IMR-90 (cell line): ENCODE measurements around the gene SOD1. TPM values are rescaled to one million over a fixed set of nuclear protein-coding genes. Genes with fewer than 3 reads are reported as not detected.

ENCODE experiments used
- ATAC-seq: fragments of 200-7000 bp; cut with Tn5 transposase; 2 replicates; pipeline ENCODE4 v1.9.1; 2020; ENCODE audit warnings: low read depth, mild to moderate bottlenecking, moderate library complexity
- BruUV-seq: library from RNA; stranded (reverse); fragments of 400-500 nt; replicated peaks from 2 replicates; lab custom pipeline; 2021; lab: Mats Ljungman, UMichigan
- CTCF ChIA-PET: fragments of 300-600 bp; formaldehyde crosslinking; extraction: SDS; loops from one replicate; lab custom pipeline; 2021; ENCODE audit warnings: antibody characterized with exemption; lab: Yijun Ruan, JAX
- POLR2A ChIA-PET: fragments of 300-600 bp; sonication (Branson Sonifier 250); formaldehyde crosslinking; loops from one replicate; lab custom pipeline; 2022; ENCODE audit warnings: antibody characterized with exemption; ENCODE audit not compliant: unreplicated experiment; lab: Charles Lee
- DNase-seq: peaks from one replicate; pipeline ENCODE4 v3.0.0; 2013
- H2AFZ ChIP-seq: replicated peaks from 2 replicates; pipeline ENCODE3; 2013; ENCODE audit warnings: low read length, mild to moderate bottlenecking; ENCODE audit not compliant: poor library complexity
- H2AK5ac ChIP-seq: 2 replicates; pipeline ENCODE4 v1.6.1; 2013; ENCODE audit warnings: low read depth, low read length, inconsistent platforms
- H2AK9ac ChIP-seq: replicated peaks from 2 replicates; pipeline ENCODE3; 2013; ENCODE audit warnings: mild to moderate bottlenecking, low read depth, low read length, moderate library complexity; ENCODE audit not compliant: poor library complexity
- H2BK120ac ChIP-seq: 2 replicates; pipeline ENCODE4 v1.6.1; 2013; ENCODE audit warnings: low read depth, low read length, inconsistent platforms
- H2BK15ac ChIP-seq: 3 replicates; pipeline ENCODE4 v1.6.1; 2013; ENCODE audit warnings: low read depth, low read length, inconsistent platforms
- H2BK20ac ChIP-seq: 2 replicates; pipeline ENCODE4 v1.6.1; 2013; ENCODE audit warnings: low read depth, mild to moderate bottlenecking, inconsistent platforms, low read length, moderate library complexity
- H2BK5ac ChIP-seq: 2 replicates; pipeline ENCODE4 v1.6.1; 2013; ENCODE audit warnings: mild to moderate bottlenecking, low read depth, low read length, inconsistent platforms; ENCODE audit not compliant: poor library complexity, severe bottlenecking
- H3K14ac ChIP-seq: replicated peaks from 2 replicates; pipeline ENCODE4 v1.6.1; 2013; ENCODE audit warnings: low read depth, low read length, inconsistent platforms
- H3K18ac ChIP-seq: 2 replicates; pipeline ENCODE4 v1.6.1; 2013; ENCODE audit warnings: low read depth, low read length, control low read depth
- H3K23ac ChIP-seq: 2 replicates; pipeline ENCODE4 v1.6.1; 2013; ENCODE audit warnings: low read depth, low read length, inconsistent platforms
- H3K27ac ChIP-seq: 2 replicates; pipeline ENCODE4 v1.5.1; 2013; ENCODE audit warnings: mild to moderate bottlenecking, control low read depth, low read length; ENCODE audit not compliant: insufficient read depth
- H3K27me3 ChIP-seq: 2 replicates; pipeline ENCODE4 v1.6.1; 2013; ENCODE audit warnings: low read length; ENCODE audit not compliant: control insufficient read depth, insufficient read depth
- H3K36me3 ChIP-seq: 2 replicates; pipeline ENCODE4 v1.6.1; 2013; ENCODE audit warnings: low read length, mixed read lengths; ENCODE audit not compliant: control insufficient read depth, insufficient read depth
- H3K4ac ChIP-seq: 2 replicates; pipeline ENCODE4 v1.6.1; 2013; ENCODE audit warnings: low read depth, low read length, inconsistent platforms
- H3K4me1 ChIP-seq: 2 replicates; pipeline ENCODE4 v1.6.1; 2013; ENCODE audit warnings: low read length, mixed read lengths; ENCODE audit not compliant: control insufficient read depth, insufficient read depth
- H3K4me2 ChIP-seq: 2 replicates; pipeline ENCODE4 v1.6.1; 2013; ENCODE audit warnings: low read depth, mild to moderate bottlenecking, control low read depth, low read length, moderate library complexity
- H3K4me3 ChIP-seq: 2 replicates; pipeline ENCODE4 v1.5.1; 2013; ENCODE audit warnings: low read depth, mild to moderate bottlenecking, control low read depth, low read length, moderate library complexity; ENCODE audit not compliant: insufficient read depth
- H3K56ac ChIP-seq: 2 replicates; pipeline ENCODE4 v1.6.1; 2013; ENCODE audit warnings: low read length, inconsistent platforms; ENCODE audit not compliant: insufficient read depth; ENCODE audit errors: extremely low read depth
- H3K79me1 ChIP-seq, 2 experiments: 2 replicates each; pipeline ENCODE4 v1.6.1; 2013; ENCODE audit warnings: low read length in 2 of 2, inconsistent platforms in 1 of 2, low read depth in 1 of 2
- H3K9ac ChIP-seq: 2 replicates; pipeline ENCODE4 v1.6.1; 2013; ENCODE audit warnings: low read depth, low read length, control low read depth
- H3K9me1 ChIP-seq: 2 replicates; pipeline ENCODE4 v1.6.1; 2013; ENCODE audit warnings: low read length, inconsistent platforms; ENCODE audit not compliant: insufficient read depth
- H3K9me3 ChIP-seq: 2 replicates; pipeline ENCODE4 v1.6.1; 2013; ENCODE audit warnings: low read length; ENCODE audit not compliant: control insufficient read depth, insufficient read depth
- H4K20me1 ChIP-seq: 2 replicates; pipeline ENCODE4 v1.6.1; 2013; ENCODE audit warnings: low read length, inconsistent platforms; ENCODE audit not compliant: insufficient read depth
- H4K5ac ChIP-seq: 2 replicates; pipeline ENCODE4 v1.6.1; 2013; ENCODE audit warnings: mild to moderate bottlenecking, low read depth, low read length, control low read depth
- H4K8ac ChIP-seq, 2 experiments: 2 replicates each; pipeline ENCODE4 v1.6.1; 2013; ENCODE audit warnings: low read depth in 2 of 2, low read length in 2 of 2, control low read depth in 1 of 2, inconsistent platforms in 1 of 2
- H4K91ac ChIP-seq: 2 replicates; pipeline ENCODE4 v1.6.1; 2013; ENCODE audit warnings: low read depth, low read length, inconsistent platforms; ENCODE audit not compliant: insufficient read depth
- BHLHE40 ChIP-seq: fragments of 150-350 bp; IDR thresholded peaks from 2 replicates; pipeline ENCODE4 v1.6.1; 2016; ENCODE audit warnings: mild to moderate bottlenecking, low read depth, low read length
- CEBPB ChIP-seq: IDR thresholded peaks from 2 replicates; pipeline ENCODE4 v1.6.1; 2012; ENCODE audit warnings: low read depth, low read length, improper control_type of control experiment
- CTCF ChIP-seq: conservative IDR thresholded peaks from 2 replicates; pipeline ENCODE4 v1.5.1; 2012; ENCODE audit warnings: mild to moderate bottlenecking, low read depth, low read length, improper control_type of control experiment
- MAZ ChIP-seq: IDR thresholded peaks from 2 replicates; pipeline ENCODE4 v1.6.1; 2012; ENCODE audit warnings: low read depth, mild to moderate bottlenecking, low read length, improper control_type of control experiment, moderate library complexity, borderline replicate concordance
- MXI1 ChIP-seq: IDR thresholded peaks from 2 replicates; pipeline ENCODE4 v1.6.1; 2012; ENCODE audit warnings: low read depth, mild to moderate bottlenecking, low read length, moderate library complexity, borderline replicate concordance
- NFE2L2 ChIP-seq: fragments of 150-350 bp; IDR thresholded peaks from 2 replicates; pipeline ENCODE4 v1.6.1; 2016; ENCODE audit warnings: low read depth, mild to moderate bottlenecking, low read length
- SMC3 ChIP-seq: fragments of 150-350 bp; IDR thresholded peaks from 2 replicates; pipeline ENCODE4 v1.6.1; 2016; ENCODE audit warnings: low read depth, mild to moderate bottlenecking, antibody characterized with exemption, low read length, moderate library complexity
- USF2 ChIP-seq: fragments of 150-350 bp; IDR thresholded peaks from 2 replicates; pipeline ENCODE4 v1.6.1; 2017; ENCODE audit warnings: mild to moderate bottlenecking, antibody characterized with exemption, low read length, low read depth
- WGBS, 2 experiments: methylation state at CpG; one replicate each; pipeline versions ENCODE4 v1.1.5 to v1.1.7; 2013; ENCODE audit warnings: missing lambda C conversion rate in 2 of 2; ENCODE audit not compliant: insufficient read length in 1 of 2; ENCODE audit errors: extremely low coverage in 2 of 2; 5-methylcytosine and 5-hydroxymethylcytosine counted together
- dilution Hi-C: fragments of 300-500 bp; cut with HindIII; formaldehyde crosslinking; loops from one replicate; pipeline ENCODE4 v1.14.3; 2018; ENCODE audit warnings: low sequenced_read_pairs; ENCODE audit not compliant: unreplicated experiment
- in situ Hi-C: fragments of 300-500 bp; cut with MboI; formaldehyde crosslinking; loops from 3 replicates; pipeline ENCODE4 v1.14.3; 2019; ENCODE audit warnings: low sequenced_read_pairs, inconsistent platforms, mixed read lengths
- intact Hi-C: fragments of 100-400 bp; cut with micrococcal nuclease; formaldehyde crosslinking; loops from 2 replicates; pipeline ENCODE4 v1.10.0; 2022
- polyA plus RNA-seq, 3 experiments: library from polyadenylated mRNA; depleted of rRNA; stranded (reverse); fragments of >200 nt; gene quantifications; 2 replicates each; pipeline ENCODE4 v1.2.3, GENCODE V29; 2012; ENCODE audit warnings: low replicate concordance in 1 of 3
- total RNA-seq: library from RNA; depleted of rRNA; stranded (reverse); fragments of >200 nt; gene quantifications from 2 replicates; pipeline ENCODE4 v1.2.3, GENCODE V29; 2012
- TF ChIP-seq, protein P1 (sequence below): fragments of 150-350 bp; IDR thresholded peaks from 2 replicates; pipeline ENCODE4 v1.6.1; 2016; ENCODE audit warnings: low read depth, mild to moderate bottlenecking, low read length, moderate library complexity, borderline replicate concordance

Gene SOD1
- total and polyA plus RNA-seq, 2 of the 4 experiments (the other 2 are of a cell fraction), result 312 to 392 TPM

DNA sequence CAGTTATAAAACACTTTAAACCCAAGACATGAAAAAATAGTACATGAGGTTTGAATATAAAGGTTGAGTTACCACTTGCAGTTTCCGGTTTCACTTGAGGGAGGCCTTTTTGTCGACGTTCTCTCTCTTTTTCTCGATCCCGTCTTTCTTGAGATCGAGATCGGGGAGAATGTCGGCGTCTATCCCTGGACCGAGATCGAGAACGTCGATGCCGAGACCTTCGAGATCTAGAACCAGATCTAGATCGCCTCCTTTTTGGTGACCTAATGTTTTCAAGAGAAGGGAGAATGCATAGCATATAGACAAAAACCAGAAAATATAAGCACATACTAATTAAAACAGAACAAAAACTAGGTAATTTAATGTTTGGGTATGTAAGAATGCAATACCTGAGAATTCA lies 33.7 kb downstream of the SOD1 start:
- Histone ChIP-seq H2BK120ac (no peak overlapping the region), H2AK5ac (no peak overlapping the region), H3K9me3 (no peaks in the 10 kb centered on the region), H4K5ac (no peak overlapping the region), H3K23ac (no peak overlapping the region), H2BK5ac (no peak overlapping the region), H4K91ac (no peak overlapping the region), H3K27me3 (no peaks in the 10 kb centered on the region), H2AFZ (no peak overlapping the region), H3K4me1 (peaks cover 2% of the 10 kb centered on the region), H3K36me3 (peaks cover 46% of the 10 kb centered on the region), H3K56ac (no peak overlapping the region), H3K4ac (no peak overlapping the region), H3K14ac (no peak overlapping the region), H4K20me1 (peaks cover 5% of the 10 kb centered on the region; the same call in 1 of the 2 replicates), H3K9ac (no peak overlapping the region), H3K27ac (no peak overlapping the region), H3K4me2 (no peak overlapping the region), H2BK15ac (no peak overlapping the region), H2BK20ac (no peak overlapping the region), H3K79me1 (peaks cover 6 to 20% of the 10 kb centered on the region in 2 experiments), H2AK9ac (no peak overlapping the region), H3K9me1 (peaks cover 4% of the 10 kb centered on the region), H3K18ac (no peak overlapping the region), H3K4me3 (no peak overlapping the region), H4K8ac (no peak overlapping the region)
- ATAC-seq (no peak), DNase-seq (no peak)
- ChIA-PET CTCF (no interaction called here), POLR2A (no interaction called here)
- in situ Hi-C loops, result no loop called here
- dilution Hi-C loops, result no loop called here
- TF ChIP-seq SMC3 (no peak), CEBPB (no peak), NFE2L2 (no peak), USF2 (no peak), MXI1 (no peak), MAZ (no peak), CTCF (no peak), BHLHE40 (no peak)
- TF ChIP-seq, protein P1, sequence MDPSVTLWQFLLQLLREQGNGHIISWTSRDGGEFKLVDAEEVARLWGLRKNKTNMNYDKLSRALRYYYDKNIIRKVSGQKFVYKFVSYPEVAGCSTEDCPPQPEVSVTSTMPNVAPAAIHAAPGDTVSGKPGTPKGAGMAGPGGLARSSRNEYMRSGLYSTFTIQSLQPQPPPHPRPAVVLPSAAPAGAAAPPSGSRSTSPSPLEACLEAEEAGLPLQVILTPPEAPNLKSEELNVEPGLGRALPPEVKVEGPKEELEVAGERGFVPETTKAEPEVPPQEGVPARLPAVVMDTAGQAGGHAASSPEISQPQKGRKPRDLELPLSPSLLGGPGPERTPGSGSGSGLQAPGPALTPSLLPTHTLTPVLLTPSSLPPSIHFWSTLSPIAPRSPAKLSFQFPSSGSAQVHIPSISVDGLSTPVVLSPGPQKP, result no peak
- no CpG with 5 or more reads among the region's 16 CpGs for WGBS, 2 experiments
- intact Hi-C loops, result no loop called here
- no TSS peak for BruUV-seq
